ENCODE measurements around the gene TICRR.
"Not testable (repeated sequence)": the region's sequence is repeated elsewhere in the genome, so short reads cannot be mapped to it uniquely, and the experiment has no call there.

Gene TICRR

DNA sequence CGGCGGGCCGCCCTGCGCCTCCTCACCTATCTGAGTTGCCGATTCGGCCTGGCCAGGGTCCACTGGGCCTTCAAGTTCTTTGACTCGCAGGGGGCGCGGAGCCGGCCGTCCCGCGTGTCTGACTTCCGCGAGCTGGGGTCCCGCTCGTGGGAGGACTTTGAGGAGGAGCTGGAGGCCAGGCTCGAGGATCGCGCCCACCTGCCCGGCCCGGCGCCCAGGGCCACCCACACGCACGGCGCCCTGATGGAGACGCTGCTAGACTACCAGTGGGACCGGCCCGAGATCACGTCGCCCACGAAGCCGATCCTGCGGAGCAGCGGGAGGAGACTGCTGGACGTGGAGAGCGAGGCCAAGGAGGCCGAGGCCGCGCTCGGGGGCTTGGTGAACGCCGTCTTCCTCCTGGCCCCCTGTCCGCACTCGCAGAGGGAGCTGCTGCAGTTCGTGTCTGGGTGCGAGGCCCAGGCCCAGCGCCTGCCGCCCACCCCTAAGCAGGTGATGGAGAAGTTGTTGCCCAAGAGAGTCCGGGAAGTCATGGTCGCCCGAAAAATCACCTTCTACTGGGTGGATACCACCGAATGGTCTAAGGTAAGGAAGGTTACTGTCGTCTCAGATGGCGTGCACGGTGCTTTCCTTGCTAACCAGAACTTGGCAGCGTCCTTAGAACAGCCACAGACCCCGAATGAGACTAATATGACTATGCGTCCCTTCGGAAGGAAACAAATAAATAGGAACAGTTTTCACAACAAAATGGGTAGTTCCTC is 567 bp downstream of the TICRR start:
- no peak for DNase-seq

DNA sequence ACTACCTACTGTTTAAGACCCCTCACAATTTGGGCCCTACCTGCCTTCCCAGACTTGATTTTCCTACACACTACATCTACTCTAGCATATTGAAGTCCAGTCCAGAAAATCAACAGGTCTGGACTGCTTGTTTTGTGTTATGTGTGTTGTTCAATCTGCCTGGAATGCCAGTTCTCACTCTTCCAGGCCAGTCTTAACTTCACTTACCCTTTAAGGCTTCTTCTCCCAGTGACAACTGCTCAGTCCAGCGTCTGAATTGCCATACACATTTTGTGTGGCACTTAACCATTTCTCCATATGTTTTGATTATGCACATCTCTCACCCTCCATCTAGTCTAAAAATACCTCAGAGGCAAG is 1.1 kb downstream of the TICRR start:
- no peak for DNase-seq

DNA sequence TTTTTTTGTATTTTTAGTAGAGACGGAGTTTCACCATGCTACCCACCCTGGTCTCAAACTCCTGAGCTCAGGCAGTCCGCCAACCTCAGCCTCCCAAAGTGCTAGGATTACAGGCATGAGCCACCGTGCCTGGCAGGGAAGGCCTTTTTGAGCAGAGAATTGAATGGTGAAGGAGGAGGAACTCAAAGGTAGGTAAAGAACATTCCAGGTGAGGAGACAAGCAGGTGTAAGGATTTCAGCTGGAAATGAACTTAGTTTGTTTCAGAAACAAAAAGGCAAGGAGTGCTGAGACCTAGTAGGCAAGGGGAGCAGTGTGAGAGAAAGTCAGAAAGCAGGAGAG is 2.5 kb downstream of the TICRR start:
- DNase-seq, result no peak

DNA sequence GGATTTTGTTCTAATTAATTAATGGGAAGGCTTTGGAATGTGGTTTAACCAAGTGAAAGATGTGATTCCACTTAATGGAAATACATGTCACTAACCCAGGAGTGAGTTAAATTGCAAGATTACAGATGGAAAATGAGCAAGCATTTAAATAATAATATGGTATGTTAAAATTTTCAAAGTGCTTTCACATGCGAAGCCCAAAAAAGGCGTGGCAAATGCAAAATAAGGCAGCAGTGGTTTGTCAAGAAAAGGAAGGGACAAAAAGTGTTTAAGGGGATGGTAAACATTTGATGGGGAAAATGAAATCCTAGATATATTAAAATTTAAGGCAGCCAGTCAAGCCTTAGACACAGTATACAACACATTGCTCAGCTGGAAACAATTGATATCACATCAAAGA is 2.9 kb downstream of the TICRR start:
- no peak for DNase-seq

- DNase-seq, result not testable (repeated sequence)
These were observed 5.5 kb downstream of the TICRR start for GRCh38 chr15:89580747-89581146.

DNA sequence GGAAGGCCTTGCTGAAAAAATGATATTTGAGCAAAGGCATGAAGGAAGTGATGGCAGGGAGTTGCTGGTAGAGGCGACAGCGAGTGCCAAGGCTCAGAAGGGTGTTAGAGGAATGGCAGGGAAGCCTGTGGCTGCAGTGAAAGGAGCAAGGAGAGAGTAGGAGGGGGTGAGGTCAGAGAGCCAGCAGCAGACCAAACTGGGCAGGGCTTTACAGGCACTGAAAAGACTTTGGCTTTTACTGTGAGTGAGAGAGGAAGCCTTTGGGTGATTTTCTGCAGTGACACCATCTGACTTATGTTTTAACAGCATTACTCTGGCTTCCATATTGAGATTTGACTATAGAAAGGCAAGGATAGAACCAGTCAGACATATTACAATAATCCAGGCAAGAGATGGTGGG is 11.4 kb downstream of the TICRR start:
- no peak for DNase-seq

DNA sequence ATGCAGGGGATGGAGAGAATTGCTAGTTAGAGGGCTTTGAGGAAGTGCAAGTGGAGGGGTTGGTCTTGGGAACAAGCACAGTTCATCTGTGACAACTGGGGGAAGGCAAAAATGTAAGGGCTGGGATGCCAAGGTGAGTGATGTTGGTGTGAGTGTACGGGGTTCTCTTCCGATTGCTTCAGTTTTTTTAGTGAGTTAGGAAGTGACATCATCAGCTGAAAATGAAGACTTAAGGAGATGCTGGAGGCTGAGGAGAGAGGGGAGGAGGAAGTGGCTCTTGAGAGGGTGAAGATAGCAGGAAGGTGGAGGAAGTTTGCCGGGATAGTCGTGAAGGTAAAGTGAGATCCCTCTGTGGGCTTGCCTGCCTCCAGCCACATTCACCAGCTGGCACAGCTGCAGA is 12.7 kb downstream of the TICRR start:
- no peak for DNase-seq

DNA sequence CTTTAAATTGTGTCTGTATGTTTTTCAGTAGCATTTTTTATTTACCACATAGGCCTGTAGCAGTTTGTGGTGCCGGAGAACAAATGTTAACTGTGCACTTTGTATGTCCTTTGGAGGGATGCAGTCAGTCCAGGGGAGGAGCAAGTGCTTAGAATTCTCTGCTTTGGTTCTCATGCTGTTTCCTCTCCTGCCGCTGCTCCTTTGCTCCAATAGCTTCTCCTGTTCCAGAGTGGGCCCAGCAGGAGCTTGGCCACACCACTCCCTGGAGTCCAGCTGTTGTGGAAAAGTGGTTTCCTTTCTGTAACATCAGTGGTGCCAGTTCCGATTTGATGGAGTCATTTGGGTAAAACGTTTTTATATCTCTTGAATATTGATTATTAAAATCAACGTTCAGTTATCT is 16.6 kb downstream of the TICRR start:
- no peak for DNase-seq

- no peak for DNase-seq
These were observed 17.7 kb downstream of the TICRR start for GRCh38 chr15:89593018-89593417.

- DNase-seq, result no peak
These were observed 23.8 kb downstream of the TICRR start for GRCh38 chr15:89599021-89599420.

DNA sequence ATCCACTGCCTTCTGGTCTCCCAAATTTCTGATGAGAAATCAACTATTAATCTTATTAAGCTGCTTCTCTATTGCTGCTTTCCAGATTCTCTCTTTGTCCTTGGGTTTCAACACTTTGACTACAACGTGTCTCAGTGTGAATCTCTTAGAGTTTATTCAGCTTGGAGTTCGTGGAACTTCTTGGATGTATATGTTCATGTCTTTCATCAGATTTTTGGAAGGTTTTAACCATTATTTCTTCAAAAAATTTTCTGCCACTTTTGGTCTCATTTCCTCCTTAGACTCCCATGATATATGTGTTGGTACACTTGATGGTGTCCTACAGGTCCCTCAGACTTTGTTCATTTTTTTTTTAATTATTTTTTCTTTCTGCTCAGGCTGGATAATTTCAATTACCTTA is 36.0 kb downstream of the TICRR start:
- no peak for DNase-seq

DNA sequence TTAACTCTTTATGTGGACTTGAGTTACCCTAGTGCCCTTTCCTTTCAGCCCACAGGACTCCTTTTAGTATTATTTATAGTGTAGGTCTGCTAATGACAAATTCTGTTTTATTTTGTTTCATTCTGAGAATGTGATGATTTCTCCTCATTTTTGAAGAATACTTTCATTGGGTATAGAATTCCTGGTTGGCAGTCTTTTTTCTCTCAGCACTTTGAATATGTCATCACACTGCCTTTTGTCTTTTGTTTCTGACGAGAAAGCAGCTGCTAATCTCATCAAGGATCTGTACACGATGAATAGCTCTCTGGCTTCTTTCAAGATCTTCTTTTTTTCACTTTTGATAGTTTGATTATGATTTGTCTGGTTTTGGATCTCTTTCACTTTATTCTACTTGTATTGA is 37.8 kb downstream of the TICRR start:
- no peak for DNase-seq

GRCh38 chr15:89614164-89614563 is 38.9 kb downstream of the TICRR start:
- no peak for DNase-seq

DNA sequence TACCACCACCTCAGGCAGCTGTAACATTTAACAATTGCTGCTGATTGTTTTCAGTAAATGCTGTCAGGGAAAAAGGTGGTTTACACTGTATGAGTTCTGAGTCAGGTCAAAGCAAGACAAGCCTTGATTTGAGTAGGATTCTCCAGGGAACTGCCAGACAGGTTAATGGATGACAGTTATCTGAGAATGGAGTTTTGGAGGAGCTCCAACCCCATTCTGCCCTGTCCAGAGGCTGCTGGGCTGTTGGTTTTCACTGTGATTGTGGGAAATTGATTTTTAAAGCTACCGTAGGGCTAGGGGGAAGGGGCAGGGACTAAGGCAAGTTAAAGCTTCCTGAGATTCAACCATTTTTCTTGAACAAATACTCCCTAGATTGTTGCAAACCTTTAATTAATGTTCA is 39.9 kb downstream of the TICRR start:
- no peak for DNase-seq

- no peak for DNase-seq
These were observed 41.0 kb downstream of the TICRR start for GRCh38 chr15:89616228-89616627.

DNA sequence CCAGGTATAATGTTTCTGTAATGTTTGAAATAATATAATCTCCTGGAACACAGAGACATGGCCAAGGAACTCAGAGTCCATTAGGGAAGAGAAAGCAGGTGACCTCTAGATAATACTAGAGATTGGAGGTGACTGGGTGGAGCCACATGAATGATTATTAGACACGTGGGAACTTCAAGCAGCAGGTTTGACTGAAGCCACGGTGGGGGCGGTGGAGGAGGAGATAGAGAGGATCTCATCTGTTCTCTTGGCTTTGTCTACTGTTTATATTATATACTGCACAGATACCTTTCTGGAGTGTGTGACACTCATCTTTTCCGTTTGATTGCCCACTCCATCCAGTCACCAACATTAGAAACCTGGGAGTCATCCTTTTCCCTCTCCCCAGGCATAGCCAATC is 46.3 kb downstream of the TICRR start:
- no peak for DNase-seq

DNA sequence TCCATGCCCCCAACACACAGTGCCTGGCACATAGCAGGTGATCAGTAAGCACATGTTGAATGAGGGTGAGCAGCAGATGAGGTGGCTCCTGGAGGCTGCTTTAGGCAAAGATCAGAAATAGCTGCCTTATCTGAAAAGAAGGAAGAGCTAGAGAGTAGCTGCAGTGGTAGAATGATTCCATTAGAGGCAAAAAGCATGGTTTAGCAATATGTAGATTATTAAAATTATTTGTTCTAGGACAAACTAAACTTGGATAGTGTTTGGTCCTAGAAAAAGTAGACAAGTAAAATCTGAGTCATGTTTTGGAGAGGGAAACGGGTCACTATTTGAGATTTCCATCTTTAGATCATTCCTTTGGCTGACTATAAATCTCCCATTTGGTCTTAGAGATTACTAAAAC is 47.9 kb downstream of the TICRR start:
- DNase-seq, result no peak

- DNase-seq, result no peak
These were observed 50.4 kb downstream of the TICRR start for GRCh38 chr15:89625716-89626115.

DNA sequence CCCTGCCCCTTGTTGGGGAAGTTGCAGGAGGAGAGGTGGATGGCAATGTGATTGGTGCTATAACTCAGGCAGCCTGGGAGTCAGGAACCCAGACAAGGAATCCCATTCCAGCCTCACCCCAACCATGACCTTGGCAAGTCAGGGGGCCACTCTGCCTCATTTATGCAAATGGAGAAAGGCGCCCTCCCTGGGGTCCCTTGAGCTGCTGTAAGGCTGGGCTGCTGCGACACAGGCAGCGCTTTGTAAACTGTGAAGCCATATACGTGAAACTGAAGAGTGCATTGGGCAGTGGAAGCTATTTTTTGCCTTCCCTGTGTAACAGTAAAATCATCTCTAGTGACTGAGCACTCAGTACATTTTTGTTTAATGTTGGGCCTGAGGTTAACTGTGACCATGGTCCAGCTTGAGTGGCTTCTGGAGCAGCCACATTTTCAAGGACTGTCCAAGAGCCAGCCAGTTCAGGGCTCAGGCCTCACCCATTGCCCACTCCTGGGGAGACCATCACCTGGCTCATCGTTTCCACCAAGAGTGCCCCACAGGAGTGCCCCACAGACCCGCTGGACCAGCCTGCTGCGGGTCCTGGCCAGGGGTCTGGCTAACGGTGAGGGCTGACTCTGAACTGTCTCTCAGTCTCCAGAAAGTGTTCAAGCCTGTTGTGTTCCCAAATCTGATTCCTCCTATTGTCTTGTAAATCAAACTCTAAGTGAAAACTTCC is 52.1 kb downstream of the TICRR start:
- DNase-seq, result no peak

DNA sequence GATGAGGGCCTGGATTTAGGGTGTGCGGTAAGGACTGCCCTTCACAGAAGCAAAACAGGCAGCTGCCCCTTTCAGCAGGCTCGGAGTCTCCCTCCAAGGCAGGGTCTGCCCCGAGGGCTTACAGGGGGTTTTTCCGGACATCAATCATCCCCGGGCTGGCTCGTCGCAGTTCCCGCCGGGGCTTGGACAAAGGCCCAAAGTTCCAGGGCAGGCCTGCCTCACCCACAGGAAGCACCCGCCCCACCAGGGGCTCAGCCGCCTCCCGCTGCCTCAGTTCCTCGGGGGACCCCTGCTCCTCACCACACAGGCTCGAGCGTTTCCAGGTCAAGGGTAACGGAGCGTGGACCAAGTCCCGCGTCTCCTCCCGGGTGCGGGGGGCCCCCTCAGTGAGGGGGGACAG is 53.0 kb downstream of the TICRR start:
- no peak for DNase-seq

DNA sequence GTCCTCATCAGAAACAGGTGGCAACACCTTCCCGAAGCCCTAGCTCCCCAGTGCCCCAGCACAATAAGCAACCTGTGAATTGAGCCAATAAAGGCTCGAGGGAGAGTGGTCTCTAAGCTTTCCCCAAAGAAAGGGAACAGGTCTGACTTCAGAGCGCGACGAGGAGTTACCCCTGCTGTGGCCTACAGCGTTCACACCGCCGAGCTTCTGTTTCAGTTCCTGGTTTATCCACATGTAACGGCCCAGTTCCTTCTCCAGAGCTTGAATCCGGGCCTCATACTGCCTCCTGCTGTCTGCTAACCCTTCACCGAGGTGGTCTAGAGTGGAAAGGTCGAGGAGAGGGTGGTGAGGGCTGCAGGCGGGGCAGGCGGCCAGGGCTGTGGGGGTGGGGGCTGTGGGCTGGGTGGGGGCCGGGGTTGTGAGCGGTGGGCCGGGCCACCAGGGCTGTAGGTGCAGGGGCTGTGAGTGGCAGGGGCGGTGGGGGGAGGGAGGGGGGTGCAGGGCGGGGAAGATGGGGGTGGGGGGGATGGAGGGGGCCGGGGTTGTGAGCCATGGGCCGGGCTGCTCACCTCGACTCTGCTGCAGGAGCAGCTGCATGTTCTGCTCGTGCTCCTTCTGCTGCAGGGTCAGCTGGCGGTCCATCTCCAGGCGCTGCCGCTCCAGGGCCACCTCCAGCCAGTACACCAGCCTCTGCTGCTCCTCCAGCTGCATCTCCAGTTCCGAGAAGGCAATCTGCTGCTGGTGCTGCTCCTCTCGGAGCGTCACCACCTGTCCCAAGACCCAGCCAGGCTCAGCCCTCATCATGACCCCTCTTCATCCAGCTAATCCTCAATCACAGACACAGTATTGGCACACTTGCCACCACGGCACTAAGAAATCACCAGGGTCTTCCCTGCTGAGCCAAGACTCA is 53.8 kb downstream of the TICRR start:
- no peak for DNase-seq

DNA sequence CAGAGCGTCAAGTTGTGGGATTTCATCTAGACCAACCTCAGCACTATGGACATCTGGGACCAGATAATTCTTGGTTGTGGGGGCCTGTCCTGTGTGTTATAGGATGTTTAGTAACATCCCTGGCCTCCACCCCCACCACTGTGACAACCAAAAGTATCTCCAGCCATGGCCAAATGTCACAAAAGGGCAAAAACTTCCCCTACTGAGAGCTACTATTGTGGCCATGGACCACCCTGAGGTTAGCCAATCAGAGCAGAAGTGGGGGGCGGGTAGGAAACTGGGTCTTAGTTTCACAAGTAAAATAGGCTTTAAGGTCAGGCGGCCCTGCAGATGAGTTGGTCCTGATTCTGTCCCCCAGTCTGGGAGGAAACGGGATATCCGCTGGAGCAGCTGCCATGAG is 54.6 kb downstream of the TICRR start:
- DNase-seq, result no peak

DNA sequence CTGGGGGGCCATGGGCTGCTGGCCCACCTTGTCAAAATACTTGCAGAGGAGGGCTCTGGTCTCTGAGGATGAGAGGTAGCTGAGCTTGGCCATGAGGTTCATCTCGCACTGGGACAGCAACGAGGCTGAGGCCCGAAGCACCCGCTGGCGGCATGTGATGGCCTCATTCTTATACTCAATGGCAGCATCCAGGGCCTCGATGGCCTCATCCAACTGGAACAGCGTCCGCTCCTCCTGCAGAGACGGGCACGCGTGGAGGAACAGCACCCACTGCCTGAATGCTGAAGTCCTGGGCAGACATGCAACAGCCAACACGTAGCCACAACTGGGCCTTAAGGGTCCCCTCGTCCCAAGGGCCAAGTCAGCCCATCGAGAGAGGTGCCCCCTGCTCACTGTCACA is 55.0 kb downstream of the TICRR start:
- DNase-seq, result no peak
